ENCODE results near the gene DDX4.

DDX4 gene

DNA sequence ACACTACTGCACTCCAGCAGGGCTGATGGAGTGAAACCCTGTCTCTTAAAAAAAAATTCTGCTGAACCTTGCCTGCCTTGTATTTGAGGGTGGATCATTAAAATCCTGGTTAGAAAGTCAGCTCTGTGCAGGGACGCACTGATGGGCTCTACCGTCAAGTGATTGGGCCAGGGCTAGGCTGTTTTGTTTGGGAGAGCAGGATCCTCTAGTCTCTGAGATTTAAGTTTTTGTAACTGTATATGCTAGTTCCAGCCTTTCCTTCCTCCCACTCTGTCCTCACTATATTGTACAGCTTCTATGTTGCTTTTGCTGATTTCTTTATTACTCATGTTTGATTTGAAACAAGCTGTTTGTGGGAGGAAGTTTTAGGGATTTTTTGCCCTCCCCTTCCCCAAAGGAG, 11.5 kb downstream of the DDX4 start:
- no peak for ATAC-seq
- TF ChIP-seq ZFP3 (CRISPR knock-in tag; IDR thresholded peaks at IDR 0.05) (no peak), ARNTL (CRISPR knock-in tag; IDR thresholded peaks at IDR 0.05; ENCODE audit: borderline replicate concordance, low read depth) (no peak), ESRRG (CRISPR knock-in tag; IDR thresholded peaks at IDR 0.05) (no peak), TOX (CRISPR knock-in tag; IDR thresholded peaks at IDR 0.05; ENCODE audit: borderline replicate concordance) (no peak), TCF4 (CRISPR knock-in tag; IDR thresholded peaks at IDR 0.05; ENCODE audit: borderline replicate concordance) (no peak), GLIS3 (CRISPR knock-in tag; IDR thresholded peaks at IDR 0.05) (no peak)
- TF ChIP-seq, protein P1, sequence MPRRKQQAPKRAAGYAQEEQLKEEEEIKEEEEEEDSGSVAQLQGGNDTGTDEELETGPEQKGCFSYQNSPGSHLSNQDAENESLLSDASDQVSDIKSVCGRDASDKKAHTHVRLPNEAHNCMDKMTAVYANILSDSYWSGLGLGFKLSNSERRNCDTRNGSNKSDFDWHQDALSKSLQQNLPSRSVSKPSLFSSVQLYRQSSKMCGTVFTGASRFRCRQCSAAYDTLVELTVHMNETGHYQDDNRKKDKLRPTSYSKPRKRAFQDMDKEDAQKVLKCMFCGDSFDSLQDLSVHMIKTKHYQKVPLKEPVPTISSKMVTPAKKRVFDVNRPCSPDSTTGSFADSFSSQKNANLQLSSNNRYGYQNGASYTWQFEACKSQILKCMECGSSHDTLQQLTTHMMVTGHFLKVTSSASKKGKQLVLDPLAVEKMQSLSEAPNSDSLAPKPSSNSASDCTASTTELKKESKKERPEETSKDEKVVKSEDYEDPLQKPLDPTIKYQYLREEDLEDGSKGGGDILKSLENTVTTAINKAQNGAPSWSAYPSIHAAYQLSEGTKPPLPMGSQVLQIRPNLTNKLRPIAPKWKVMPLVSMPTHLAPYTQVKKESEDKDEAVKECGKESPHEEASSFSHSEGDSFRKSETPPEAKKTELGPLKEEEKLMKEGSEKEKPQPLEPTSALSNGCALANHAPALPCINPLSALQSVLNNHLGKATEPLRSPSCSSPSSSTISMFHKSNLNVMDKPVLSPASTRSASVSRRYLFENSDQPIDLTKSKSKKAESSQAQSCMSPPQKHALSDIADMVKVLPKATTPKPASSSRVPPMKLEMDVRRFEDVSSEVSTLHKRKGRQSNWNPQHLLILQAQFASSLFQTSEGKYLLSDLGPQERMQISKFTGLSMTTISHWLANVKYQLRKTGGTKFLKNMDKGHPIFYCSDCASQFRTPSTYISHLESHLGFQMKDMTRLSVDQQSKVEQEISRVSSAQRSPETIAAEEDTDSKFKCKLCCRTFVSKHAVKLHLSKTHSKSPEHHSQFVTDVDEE (CRISPR knock-in tag; IDR thresholded peaks at IDR 0.05): no peak
- TF ChIP-seq, protein P2, sequence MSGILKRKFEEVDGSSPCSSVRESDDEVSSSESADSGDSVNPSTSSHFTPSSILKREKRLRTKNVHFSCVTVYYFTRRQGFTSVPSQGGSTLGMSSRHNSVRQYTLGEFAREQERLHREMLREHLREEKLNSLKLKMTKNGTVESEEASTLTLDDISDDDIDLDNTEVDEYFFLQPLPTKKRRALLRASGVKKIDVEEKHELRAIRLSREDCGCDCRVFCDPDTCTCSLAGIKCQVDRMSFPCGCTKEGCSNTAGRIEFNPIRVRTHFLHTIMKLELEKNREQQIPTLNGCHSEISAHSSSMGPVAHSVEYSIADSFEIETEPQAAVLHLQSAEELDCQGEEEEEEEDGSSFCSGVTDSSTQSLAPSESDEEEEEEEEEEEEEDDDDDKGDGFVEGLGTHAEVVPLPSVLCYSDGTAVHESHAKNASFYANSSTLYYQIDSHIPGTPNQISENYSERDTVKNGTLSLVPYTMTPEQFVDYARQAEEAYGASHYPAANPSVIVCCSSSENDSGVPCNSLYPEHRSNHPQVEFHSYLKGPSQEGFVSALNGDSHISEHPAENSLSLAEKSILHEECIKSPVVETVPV (CRISPR knock-in tag; IDR thresholded peaks at IDR 0.05): no peak

- TF ChIP-seq TCF4 (CRISPR knock-in tag; IDR thresholded peaks at IDR 0.05; ENCODE audit: borderline replicate concordance) (no peak), ZC3H10 (CRISPR knock-in tag; IDR thresholded peaks at IDR 0.05) (no peak)
- no peak for ATAC-seq
Measured at GRCh38 chr5:55750063-55750462, 12.2 kb downstream of the DDX4 start.

GRCh38 chr5:55750499-55750898, 12.6 kb downstream of the DDX4 start:
- no peak for TF ChIP-seq ESRRG (CRISPR knock-in tag; IDR thresholded peaks at IDR 0.05)
- TF ChIP-seq TCF4 (CRISPR knock-in tag; IDR thresholded peaks at IDR 0.05; ENCODE audit: borderline replicate concordance): no peak
- TF ChIP-seq OSR1 (CRISPR knock-in tag; IDR thresholded peaks at IDR 0.05): no peak
- no peak for TF ChIP-seq ZNF565 (CRISPR knock-in tag; conservative IDR thresholded peaks at IDR 0.05; ENCODE audit: low read depth)
- no peak for TF ChIP-seq POU6F1 (CRISPR knock-in tag; IDR thresholded peaks at IDR 0.05; ENCODE audit: borderline replicate concordance, low read depth)
- TF ChIP-seq CSDC2 (CRISPR knock-in tag; IDR thresholded peaks at IDR 0.05): no peak
- TF ChIP-seq PATZ1 (CRISPR knock-in tag; IDR thresholded peaks at IDR 0.05; ENCODE audit: borderline replicate concordance): no peak
- TF ChIP-seq ZNF8 (CRISPR knock-in tag; IDR thresholded peaks at IDR 0.05): no peak
- TF ChIP-seq RARB (CRISPR knock-in tag; IDR thresholded peaks at IDR 0.05): no peak
- TF ChIP-seq, protein P2 (CRISPR knock-in tag; IDR thresholded peaks at IDR 0.05): no peak
- TF ChIP-seq ZFP3 (CRISPR knock-in tag; IDR thresholded peaks at IDR 0.05): no peak
- TF ChIP-seq, protein P1 (CRISPR knock-in tag; IDR thresholded peaks at IDR 0.05): no peak
- TF ChIP-seq PPARA (CRISPR knock-in tag; IDR thresholded peaks at IDR 0.05; ENCODE audit: borderline replicate concordance): no peak
- no peak for TF ChIP-seq ZFP30 (CRISPR knock-in tag; IDR thresholded peaks at IDR 0.05)
- no peak for TF ChIP-seq TOX (CRISPR knock-in tag; IDR thresholded peaks at IDR 0.05; ENCODE audit: borderline replicate concordance)
- no peak for TF ChIP-seq BACH2 (CRISPR knock-in tag; IDR thresholded peaks at IDR 0.05; ENCODE audit: borderline replicate concordance)
- no peak for TF ChIP-seq ZNF70 (CRISPR knock-in tag; IDR thresholded peaks at IDR 0.05)
- no peak for TF ChIP-seq ZC3H10 (CRISPR knock-in tag; IDR thresholded peaks at IDR 0.05)
- TF ChIP-seq ISL1 (CRISPR knock-in tag; IDR thresholded peaks at IDR 0.05): no peak
- no peak for TF ChIP-seq ARNTL (CRISPR knock-in tag; IDR thresholded peaks at IDR 0.05; ENCODE audit: borderline replicate concordance, low read depth)
- ATAC-seq: no peak
